Mucosa of gallbladder (tissue), 1 donor: ENCODE results near the gene SCAF11. TPM values are rescaled to one million over a fixed set of nuclear protein-coding genes. Genes with fewer than 3 reads are reported as not detected.

Experiments
- DNase-seq: peaks from one replicate; pipeline ENCODE4 v3.0.0-alpha.2; 2020; ENCODE audit warnings: low spot score
- total RNA-seq: library from RNA; stranded (reverse); gene quantifications from one replicate; pipeline ENCODE4 v1.2.1, GENCODE V29; 2021
- donor health status: DM: no; HTN: no; CAD: no.

SCAF11 gene
- total RNA-seq, 1 donor from 2014 or later: 98.7 TPM

DNA sequence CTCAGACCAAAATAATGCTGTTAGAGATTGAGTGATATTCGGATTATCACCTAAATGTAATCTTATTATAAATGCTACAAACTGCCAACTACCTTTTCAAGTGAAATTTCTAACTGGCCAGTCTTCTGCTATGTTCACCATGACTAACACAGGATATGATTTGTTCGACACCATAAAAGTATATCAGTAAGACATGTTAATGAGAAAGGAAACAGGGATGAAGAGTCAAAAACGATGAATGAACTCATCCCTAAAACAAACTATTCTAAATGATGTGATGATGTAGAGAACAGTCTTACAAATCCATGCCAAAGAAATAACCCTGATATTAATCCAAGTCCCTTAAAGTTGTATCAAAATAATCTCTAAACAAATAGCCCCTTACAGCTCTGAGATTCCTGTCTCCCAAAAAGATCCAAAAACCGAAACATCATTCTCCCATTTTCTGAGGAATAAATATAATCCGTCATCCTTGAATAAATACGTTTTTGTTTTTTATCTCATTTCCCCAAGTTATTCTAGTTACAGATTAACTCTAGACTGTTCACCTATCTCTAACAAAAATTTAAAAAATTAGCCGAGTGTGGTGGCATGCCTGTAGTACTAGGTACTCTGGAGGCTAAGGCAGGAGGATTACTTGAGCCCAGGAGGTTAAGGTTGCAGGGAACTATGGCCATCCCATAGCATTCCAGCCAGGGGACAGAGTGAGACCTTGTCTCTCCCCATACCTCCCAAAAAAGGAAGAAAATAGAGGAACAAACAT is 9.1 kb downstream of the SCAF11 start:
- DNase-seq: no peak

DNA sequence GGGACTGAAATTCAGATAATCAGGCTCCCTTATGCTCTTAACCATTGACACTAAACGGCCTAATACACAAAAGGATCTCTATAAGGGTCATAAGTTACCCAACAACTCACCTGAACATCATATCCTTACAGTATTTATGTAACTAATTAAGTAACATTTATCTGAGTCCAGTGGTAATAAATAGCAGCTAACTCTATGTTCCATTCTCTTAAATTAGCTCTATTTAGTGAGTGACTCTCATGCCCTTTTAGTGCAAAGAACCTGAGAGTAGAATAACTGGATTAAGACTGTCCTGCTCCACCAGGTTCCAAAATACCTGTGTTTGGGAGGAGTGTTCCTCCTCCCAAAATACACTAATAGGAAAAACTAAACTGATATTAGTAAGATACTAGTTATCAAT is 9.8 kb downstream of the SCAF11 start:
- DNase-seq: no peak

DNA sequence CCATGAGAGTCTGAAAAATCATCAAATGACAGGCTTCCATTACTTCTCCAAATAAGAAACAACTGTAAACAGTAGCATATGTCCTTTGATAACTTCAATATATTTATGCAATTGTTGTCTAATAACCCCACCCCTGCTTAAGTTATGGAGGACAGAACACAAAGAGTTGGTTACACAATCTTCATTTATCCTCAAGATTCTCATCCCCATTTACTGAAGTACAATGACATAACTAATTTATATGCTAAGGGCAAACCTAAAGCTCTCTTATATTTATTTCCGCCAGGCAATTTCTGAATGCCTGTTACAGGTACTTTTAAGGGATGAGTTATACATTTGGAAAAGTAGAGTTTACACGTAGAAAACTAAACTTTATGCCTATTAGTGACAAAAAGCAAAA is 12.3 kb downstream of the SCAF11 start:
- no peak for DNase-seq

DNA sequence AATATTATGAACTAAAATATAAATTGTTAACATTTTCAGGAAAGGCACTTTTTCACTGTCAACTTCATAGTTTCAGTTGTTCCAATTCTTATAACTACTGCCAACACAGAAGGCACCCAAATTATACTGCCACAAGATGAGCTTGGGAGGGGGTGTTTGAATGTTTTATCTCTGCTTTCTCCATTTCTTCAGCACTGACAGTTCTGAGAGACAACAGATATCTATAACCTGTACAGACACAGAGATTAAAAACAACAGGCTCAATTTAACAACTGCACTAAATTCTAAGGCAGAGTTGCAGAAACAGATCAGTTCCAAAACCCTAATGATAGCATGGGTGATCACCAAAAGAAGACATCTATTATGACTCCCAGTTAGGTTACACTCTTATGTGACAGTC is 12.8 kb downstream of the SCAF11 start:
- no peak for DNase-seq

GRCh38 chr12:45975506-45975905 is 14.9 kb downstream of the SCAF11 start:
- DNase-seq: no peak

DNA sequence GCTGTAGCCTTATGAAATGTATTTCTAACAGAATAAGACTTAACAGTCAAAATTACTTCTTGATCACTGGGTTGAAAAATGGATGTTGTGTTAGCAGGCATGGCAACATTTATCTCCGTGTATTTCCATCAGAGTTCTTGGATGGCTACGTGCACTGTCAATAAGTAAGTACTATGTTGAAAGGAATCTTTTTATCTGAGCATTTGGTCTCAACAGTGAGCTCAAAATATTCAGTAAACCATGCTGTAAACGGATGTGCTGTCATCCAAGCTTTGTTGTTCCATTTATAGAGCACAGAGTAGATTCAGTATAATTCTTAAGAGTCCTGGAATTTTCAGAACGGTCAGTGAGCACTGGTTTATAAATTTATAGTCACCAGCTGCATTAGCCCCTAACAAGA is 15.5 kb downstream of the SCAF11 start:
- DNase-seq: no peak

DNA sequence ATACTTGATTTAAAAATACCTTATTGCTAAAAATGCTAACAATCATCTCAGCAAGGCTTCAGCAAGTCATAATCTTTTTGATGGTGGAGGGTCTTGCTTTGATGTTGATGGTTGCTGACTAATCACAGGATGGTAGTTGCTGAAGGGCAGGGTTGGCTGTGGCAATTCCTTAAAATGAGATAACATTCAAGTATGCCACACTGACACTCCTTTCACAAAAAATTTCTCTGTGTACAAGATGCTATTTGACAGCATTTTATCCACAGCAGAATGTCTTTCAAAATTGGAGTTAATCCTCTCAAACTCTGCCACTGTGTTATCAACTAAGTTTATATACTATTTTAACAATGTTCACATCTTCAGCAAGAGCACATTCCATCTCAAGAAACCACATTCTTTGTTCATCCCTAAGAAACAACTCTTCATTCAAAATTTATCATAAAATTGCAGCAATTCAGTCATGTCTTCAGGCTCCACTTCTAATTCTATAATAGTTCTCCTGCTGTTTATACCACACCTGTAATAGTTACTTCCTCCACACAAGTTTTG is 16.1 kb downstream of the SCAF11 start:
- no peak for DNase-seq

- no peak for DNase-seq
These were observed 16.8 kb downstream of the SCAF11 start for GRCh38 chr12:45973526-45973925.

DNA sequence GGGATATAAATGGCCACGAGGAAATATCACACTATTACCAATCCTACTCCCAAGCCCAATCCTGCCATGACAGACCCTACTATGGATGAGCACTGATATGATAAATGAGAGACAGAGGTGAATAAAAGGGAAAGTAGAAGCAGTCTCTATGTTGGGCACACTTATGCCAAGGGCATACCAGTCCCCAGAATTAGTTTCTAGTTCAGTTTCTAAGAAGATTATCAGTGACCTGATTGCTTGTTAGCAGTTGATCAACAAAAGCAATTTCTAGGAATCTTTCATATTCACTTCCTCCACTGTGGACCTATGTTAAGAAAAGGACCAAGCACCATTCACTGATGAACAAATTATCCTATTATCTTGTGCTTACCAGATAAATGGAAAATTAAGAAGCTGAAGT is 20.0 kb downstream of the SCAF11 start:
- DNase-seq: no peak

GRCh38 chr12:45969084-45969483 is 21.3 kb downstream of the SCAF11 start:
- no peak for DNase-seq

DNA sequence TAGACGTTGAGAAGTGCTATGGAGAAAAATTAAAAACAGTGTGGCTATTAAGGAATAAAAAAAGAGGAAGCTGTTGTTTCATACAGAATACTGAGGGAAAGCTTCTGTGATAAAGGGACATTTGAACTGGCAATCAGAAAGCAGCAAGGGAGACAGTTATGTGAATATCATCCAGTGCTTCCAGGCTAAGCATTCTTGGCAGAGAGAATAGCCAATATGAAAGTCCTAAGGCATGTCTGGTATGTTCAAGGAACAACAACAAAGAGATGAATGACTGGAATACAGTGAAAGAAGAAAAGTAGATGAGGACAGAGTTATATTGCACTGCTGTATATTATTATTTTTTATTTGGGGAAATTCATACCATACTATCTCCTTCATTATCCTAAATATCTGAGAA is 23.9 kb downstream of the SCAF11 start:
- no peak for DNase-seq

DNA sequence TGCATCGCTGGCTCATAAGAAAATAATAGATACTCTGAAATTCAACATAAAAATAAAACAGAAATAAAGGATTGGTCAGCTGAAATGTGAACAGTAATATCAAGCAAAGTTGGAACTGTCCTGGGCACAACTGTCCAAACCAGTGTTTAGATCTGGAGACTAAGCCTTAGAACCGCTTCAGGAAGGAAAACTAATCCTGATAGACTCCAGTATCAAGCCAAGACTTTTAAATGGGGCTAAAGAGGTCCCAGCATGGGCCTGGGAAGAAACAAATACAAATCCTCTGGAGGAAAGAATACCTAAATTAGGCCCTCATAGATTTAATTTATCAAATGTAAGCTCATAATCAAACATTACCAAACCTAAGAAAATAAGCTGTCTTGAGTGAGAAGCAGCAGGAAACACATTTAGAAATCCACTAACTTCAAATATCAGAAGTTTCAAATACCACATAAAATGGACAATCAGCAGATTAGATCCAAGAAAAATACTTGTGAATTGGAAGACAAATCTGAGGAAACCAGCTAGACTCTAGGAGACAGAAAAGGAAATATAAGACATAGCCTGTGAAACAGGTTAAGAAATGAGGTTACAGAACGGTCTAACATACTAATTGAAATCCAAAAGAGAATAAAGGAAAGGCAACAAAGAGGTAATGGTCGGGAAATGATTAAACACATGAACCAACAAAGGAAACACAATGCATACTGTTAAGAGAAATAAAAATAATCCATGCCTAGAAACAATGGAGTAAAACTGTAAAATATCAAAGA is 27.6 kb downstream of the SCAF11 start:
- no peak for DNase-seq

GRCh38 chr12:45959728-45960127 is 30.6 kb downstream of the SCAF11 start:
- DNase-seq: no peak

- no peak for DNase-seq
These were observed 31.3 kb downstream of the SCAF11 start for GRCh38 chr12:45959025-45959424.

DNA sequence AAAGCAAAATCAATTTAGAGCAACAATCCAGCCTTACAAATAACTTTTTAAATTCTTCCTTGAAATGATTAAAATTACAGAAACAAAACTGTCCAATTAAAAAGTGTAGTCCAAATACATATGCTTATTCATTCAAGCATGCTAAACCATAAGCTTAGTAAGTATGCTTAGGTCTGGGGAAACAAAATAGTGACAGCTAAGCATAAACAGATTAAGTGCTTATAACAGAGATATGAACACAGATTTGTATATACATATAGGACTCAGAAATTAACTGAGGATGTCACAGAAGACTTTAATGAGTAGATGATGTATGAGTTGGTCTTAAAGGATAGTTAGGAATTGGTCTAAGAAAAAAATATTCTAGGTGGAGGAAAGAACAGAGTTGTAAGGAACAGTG is 41.8 kb downstream of the SCAF11 start:
- no peak for DNase-seq

GRCh38 chr12:45946435-45946834 is 43.9 kb downstream of the SCAF11 start:
- no peak for DNase-seq

DNA sequence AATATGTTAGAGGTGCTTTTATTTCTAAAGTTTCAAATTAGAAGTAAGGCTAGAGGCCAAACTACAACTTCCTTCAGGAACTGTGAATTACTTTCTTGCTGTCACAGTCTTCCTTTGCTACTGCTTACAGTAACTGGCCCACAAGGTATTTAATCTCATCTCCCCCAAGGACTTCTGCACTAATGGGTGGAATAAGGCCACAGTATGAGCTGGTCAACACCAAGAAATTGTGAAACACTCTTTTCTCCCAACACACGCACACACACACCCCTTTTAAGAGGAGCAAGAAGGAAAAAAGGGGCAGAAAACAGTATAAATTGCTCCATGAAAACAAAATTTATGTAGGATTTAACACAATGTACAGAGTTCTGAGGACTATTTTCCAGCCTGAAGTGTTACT is 45.6 kb downstream of the SCAF11 start:
- no peak for DNase-seq

DNA sequence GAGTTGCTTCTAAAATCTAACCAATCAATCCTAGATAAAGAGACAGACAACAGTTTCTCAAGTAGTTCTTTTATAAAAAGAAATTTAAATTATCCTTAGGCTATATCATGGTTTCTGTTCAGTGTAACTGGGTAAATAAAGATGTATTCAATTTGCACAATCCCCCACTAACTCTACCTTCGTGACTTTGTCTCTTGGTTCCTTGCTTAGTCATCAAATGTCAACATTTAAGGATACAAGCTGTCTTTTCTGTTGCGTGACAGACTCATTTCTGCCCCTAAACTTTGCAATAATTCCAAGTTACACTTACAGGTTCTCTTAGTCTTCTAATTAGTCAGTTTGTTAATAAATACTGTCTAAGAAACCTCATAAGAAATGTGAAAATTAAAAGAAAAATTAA is 50.6 kb downstream of the SCAF11 start:
- DNase-seq: no peak

GRCh38 chr12:45938566-45938965 is 51.8 kb downstream of the SCAF11 start:
- DNase-seq: no peak

DNA sequence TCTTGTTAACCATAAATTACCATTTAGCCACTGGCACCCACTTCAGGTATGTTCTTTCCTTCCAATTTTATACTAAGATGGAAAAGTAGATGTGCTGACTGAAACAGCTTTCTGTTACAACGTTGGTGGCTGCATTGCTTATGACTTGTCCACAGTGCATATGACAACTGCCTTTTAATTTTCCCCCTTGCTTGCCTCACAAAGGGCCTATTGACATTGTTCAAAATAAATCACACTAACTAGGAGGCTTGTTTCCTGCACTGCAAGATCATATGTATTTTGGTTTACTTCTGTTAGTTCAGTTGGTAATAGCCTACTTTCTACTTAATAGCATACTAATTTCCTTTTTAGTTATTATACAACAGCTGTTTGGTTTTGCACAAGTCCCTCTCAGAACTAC is 55.4 kb downstream of the SCAF11 start:
- no peak for DNase-seq

DNA sequence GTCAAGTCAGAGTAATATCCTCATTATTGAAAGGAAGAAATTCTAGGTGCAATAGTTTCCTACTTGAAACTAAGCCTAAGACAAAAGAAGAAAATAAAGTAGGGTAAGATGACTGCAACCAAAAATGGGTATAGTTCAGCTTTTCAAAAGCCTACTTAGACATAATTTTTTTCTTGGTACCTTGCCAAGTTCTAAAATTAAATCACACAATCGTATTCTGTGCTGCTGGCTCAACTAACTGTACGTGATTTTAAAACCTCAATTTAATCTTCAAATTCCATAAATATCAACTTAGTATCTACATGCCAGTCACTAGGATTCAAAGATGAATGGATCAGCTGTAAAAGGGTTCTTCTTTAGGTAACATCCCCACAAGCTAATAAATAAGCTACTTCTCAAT is 56.9 kb downstream of the SCAF11 start:
- DNase-seq: no peak

GRCh38 chr12:45930369-45930768 is 60.0 kb downstream of the SCAF11 start:
- no peak for DNase-seq

GRCh38 chr12:45928309-45928708 is 62.1 kb downstream of the SCAF11 start:
- no peak for DNase-seq
